GM19372 (cell line): ENCODE results near the gene RPL32.
"Not testable (repeated sequence)": the region's sequence is repeated elsewhere in the genome, so short reads cannot be mapped to it uniquely, and the experiment has no call there.

Experiments
- ATAC-seq: cut with Tn5 transposase; IDR thresholded peaks from one replicate; pipeline ENCODE4 v1.9.1; 2021; ENCODE audit warnings: mild to moderate bottlenecking, low read depth, moderate library complexity; ENCODE audit not compliant: unreplicated experiment

The RPL32 gene

DNA sequence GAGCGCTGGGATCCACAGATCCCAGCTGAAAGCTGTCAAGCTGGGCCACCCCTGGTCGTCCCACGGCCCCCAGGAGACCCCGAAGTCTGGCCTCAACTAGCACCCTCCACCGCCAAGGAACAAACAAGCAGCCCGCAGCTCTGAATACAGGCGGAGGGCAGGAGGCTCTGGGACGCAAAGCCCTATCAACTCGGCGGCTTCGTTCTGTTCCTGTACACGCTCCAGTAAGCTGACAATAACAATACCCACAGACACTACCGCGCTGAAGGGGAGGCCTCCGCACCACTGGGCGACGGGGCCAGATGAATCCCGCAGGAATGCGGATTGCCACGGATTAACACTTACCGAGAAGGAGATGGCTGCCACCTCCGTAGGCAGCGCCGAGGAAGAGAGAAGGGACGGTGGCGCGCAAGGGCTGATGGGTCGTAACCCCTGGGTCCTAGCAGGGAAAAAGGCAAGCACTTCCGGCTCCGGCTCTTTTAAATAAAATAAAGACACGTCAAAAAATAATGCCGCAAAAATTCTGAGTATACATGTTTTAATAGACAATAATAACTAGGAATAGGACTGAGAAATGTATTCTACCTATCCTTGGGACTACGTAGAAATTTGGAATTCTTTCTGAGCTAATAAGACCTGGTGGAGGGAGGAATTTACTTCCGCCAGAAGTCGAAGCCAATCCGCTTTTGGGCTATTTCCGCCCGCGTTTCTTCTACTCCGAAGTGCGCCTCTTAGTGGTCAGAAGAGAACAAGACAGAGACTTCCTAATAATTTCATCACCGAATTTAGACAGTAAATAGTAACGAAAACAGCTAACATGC lies at the start of gene RPL32:
RPL32 (minus strand) TSS at position 417 of the 821 bp plus-strand sequence. CDS start 1,328 bp downstream, outside the sequence.
- peak; percentile 81 for ATAC-seq

DNA sequence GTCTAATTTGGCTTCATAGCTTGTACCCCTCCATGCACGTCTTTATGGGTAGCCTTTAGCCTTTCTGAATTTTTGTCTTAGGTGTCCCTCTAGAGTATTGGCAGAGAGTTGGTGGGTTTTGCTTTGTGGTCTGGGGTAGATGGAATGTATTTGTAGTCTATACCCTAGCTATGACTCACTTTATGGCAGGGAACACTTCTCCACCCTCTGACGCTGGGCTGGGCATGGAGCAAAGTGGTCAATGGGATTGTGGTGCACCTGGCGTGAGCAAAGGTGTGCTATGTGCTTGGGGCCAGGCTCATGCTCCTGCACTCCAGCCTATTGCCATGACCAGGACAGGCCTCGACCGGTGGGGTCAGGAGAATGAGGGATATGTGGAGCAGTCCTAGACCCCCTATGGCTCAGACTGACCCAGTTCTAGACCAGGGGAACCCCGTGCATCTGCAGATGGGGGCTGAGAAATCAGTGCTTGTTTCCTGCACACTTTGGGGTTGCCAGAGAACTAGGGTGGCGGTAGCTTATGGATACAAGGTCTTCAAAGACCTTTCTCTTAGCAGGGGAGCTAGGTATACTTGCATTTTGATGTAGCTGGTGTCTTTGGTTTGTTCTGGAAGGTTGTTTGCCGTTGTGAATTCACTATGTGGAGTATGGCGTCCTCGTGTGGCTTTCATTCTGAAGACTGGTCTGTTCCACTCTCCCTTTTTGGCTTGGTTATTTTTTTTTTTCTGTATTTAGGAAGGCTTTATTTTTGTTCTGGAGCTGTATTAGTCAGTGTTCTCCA lies 49.4 kb upstream of the RPL32 start:
- no peak for ATAC-seq

DNA sequence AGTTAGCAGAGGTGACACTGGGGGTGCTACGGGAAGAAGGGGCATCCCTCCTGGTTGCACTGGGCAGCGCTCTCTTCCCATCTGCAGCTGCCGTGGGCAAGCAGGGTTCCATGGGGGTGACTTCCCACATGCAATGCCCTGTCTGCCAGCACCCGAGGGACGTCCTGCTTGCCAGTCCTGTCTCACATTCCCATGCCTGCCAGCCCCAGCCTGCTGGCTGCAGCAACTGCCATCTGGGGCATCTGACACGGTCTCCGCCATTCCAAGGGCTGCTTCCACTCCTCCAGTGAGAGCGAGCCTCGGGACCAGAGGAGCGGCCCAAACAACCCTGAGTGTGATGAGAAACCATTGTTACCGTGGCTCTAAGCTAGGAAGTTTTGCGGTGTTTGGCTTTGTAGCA lies 45.4 kb upstream of the RPL32 start:
- no peak for ATAC-seq

DNA sequence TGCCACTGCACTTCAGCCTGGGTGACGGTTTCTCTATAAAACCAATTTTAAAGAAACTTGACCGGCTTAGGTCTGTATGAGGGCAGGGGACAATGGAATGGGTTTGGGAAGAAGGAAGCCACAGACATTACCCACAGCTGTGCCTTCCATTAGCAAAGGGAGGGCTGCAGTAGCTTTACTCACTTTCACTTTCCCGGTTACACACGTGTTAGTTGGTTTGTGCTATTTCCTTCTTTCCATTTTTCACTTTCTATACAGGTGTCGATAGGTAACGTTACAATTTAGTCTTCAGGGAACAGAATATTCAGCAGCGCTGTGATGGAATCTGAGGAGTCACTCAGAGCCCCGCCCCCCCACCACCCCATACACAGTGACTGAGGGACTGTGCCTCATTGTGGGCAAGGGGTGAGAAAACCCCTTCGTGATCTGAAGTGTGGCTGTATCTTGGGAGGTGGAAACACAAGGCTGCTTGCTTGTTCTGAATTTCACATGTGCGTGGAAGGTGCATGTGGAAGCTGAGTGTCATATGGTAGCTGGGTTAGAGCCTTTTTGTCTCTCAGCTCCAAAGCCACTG lies 44.8 kb upstream of the RPL32 start:
- ATAC-seq: no peak

DNA sequence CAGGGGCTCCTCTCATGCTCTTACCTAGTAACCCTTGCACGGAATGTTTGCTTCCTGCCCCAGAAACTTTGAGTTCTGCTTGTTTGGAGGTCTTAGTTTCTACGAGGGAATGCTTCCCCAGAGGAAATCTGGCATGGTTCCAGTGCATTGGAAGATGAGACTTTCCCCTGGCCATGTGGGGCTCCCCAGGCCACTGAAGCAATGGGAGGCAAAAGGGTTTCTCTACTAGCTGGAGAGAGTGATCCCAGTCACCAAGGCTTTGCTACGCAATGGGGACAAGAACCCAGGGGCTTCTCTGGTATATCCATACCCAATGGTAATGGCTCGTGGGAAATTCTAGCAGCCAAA lies 44.2 kb upstream of the RPL32 start:
- ATAC-seq: no peak

DNA sequence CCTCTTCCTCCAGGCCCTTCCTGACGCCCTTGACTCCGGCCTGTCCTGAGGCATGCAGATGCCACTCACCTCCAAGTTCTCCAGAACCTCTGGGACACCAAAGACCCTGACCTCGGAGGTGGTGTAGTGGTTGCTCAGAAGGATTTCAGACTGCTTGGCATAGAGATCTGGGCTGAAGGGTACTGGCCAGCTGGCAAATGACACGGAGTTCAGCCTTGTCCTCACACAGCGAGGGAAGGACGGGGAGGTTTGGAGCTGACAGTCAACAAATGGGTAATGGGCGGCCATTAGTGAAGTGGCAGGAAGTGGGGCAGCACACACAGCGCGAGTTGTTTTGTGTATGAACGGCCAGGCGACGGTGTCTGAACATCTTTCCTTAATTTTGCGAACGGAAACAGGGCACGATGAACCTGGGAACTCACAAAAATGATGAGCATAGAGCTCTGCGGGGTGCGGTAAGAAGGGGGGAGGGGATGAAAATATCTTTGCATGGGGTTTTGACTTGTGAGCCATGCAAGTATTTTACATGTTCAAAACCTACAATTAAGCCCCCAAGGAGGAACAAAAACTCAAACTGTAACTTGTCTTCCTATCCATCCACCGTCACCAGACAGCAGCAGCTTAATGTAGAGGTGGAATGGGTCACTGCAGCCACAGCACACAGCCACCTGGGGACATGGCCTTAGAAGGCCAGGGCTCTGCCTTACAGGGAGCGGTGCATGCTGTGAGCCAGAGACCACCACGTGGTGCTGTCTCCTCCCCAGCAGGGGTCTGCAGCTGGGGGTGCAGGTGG lies 43.6 kb upstream of the RPL32 start:
- ATAC-seq: no peak

DNA sequence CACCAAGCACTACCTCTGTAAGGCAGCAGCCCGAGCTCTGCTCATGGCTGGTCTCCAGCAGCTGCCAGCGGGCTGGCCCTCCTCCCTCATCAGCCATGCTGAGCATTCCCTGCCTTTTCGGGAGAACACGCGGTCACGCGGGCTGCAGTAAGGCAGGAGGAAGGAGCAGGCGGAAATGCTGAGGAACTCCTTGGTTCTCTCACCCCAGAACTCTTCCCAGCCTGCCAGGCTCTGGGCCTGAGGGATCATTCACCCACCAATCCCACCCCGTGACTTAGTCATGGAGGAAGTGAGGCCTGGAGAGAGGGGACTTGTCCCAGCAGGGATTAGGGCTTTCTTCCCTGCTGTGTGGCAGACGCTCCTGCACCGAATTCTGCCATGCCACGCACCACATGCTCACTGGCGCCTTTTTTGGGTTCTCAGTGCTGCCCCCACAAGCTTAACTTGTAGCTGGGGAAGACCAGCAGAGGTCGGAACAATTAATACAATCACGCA lies 42.9 kb upstream of the RPL32 start:
- no peak for ATAC-seq

DNA sequence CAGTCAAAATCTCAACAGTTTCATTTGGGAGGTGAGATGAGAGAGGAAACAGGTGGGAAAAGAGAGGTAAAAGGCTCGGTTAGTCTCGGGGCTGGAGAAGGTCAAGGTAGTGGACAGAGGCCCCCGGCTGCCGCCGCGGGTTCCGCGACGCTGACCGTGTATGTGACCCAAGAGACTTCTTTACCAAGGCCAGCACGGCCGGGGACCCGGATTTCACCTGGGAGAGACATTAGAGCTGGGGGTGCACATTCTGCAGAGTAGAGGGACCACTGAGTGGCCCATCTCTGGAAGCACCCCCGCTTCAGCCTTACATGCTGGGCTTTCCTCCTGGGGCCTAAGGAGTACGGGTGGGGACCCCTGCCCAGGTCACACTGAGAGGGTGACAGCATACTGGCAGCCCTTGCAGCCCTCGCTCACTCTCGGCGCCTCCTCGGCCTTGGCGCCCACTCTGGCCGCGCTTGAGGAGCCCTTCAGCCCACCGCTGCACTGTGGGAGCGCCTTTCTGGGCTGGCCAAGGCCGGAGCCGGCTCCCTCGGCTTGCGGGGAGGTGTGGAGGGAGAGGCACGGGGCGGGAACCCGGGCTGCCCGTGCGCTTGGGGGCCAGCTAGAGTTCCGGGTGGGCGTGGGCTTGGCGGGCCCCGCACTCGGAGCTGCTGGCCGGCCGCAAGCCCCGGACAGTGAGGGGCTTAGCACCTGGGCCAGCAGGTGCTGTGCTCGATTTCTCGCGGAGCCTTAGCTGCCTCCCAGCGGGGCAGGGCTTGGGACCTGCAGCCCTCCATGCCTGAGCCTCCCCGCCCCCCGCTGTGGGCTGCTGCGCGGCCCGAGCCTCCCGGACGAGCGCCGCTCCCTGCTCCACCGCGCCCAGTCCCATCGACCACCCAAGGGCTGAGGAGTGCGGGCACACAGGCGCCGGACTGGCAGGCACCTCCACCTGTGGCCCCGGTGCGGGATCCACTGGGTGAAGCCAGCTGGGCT lies 41.3 kb upstream of the RPL32 start:
- ATAC-seq: no peak

DNA sequence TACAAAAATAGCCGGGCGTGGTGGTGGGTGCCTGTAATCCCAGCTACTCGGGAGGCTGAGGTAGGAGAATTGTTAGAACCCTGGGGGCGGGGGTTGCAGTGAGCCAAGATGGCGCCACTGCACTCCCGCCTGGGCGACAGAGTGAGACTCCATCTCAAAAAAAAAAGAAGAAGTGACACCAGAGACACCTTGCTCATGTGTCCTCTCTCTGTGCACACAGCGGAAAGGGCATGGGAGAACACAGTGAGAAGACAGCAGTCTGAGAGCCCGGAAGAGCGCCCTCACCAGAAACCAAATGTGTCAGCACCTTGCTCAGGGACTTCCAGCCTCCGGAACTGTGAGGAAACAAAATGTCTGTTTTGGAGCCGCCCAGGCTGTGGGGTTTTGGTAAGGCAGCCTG lies 40.5 kb upstream of the RPL32 start:
- not testable (repeated sequence) for ATAC-seq

DNA sequence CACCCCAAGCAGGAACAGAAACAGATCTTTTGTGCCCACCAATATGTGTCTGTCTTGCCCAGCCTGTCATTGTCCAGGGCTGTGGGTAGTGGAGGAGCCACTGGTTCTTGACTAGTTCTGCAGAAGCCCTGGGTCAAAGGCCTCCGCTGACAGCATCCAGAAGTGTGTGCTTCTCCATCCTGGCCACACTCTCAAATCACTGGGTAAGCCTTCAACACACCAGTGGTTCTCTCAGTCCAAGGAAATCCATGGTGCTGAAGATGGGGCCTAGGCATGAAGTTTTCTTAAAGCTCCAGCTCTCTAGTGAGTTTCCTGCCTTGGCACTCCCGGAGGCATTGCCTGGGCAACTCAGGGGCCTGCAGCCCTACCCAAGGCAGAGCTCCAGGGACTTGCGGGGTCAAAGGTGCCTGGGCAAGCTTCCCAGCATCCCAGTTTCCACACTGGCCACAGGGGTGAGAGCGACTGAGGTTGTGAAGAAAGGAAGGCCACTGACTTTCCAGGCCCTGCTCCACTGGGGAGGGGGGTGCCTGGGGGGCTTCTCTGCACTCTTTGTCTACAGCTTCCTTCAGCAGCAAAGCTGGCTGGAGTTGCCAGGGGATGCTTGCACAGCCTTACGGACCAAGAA lies 37.9 kb upstream of the RPL32 start:
- no peak for ATAC-seq

DNA sequence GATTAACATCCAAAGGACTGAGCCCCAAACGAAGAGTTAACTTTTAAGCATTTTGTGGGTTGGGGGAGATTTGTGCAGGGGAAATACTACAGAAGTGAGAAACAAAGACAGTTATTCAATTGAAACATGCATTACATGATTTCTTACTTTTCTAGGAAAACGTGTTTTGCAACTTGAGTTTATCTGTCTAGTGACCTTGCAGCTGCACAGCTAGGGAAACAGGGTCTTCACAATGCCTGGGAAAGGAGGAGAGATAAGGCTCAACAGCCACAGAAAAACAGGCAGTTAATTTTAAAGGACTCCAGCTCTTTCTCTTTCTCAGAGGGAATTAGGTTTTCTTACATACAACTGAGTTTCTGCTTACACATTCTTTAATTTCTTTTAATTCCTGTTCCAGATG lies 37.4 kb upstream of the RPL32 start:
- not testable (repeated sequence) for ATAC-seq

DNA sequence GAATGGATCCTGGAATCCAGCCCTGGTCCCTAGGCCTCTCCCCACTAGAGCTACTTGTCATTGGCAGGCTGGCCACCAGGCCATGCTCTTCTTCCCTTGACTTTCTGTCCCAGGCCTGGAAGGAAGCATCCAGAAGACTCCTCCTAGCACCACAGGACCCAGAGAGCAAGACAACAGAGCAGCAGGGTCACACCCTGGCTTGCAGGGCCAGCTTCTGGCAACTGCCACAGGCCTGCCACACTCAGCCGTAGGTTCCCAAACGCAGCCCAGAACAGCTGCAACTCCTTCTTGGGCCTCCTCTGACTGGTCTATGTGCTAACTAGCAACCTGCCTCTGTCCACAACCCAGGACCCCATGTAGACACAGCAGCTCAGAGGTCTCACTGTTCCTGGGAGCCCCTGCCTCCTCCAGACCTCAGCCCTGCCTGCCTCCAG lies 36.8 kb upstream of the RPL32 start:
- ATAC-seq: no peak

DNA sequence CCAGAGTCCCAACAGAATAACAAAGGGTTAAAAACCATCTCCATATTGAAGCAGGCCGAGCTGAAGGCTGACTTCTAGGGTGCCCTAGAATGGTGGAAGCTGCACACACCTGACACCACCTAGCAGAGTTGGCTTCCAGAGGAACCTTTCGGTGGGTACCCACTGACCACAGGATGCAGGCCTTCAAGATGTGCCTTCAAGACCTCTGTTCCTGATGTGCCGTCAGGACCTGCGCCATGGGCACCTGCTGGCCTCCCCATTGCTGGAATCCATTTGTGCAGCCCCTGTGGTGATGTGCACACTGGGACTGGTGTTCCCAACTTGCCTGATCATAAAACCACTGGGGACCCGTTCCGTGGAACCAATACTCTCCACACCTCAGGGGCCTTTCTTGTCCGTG lies 35.7 kb upstream of the RPL32 start:
- ATAC-seq: no peak

DNA sequence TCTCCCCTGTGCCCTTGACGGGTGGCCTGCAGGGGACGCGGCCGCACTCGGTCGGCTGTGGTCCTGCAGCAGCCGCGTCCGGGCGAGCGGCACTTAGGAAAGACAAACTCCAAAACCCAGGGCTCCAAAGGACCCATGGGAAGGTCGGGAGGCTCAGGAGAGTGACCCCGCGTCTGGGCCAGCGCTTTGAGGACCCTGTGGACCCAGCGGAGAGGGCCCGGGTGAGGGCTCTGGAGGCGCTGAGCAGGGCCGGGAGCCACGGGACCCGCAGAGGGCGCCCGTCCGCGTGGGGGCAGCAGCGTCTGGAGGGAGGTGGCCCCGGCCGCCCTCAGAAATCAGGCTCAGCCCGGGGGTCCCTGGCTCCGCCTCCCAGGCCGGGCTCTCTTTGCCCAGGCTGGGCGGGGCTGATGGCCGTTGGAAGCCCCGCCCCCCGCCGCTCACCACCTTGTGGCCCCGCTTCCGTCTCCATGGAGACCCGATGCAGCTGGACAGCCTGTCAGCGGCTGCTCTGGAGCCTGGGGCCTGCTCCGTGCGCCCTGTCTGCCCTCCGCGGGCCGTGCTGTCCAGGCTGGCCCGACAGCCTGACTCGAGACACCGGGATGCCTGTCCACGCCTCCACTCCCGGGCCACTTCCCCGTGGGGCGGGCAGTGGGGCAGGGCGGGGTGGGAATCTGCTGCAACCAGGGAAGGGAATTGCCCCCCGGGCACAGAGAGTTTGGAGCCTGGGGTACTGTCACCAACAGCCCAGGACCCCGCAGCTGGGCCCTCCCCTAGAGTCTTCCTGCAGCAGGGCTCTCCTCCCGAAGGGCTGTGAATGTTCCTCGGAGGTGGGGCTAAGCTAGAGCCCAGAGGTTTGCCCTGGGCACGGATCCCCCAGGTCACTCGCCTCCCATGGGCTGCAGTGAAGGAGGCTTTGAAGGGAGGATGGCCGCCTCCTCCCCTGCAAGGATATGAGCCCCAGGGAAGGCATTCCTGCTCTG lies 34.8 kb upstream of the RPL32 start:
- no peak for ATAC-seq

DNA sequence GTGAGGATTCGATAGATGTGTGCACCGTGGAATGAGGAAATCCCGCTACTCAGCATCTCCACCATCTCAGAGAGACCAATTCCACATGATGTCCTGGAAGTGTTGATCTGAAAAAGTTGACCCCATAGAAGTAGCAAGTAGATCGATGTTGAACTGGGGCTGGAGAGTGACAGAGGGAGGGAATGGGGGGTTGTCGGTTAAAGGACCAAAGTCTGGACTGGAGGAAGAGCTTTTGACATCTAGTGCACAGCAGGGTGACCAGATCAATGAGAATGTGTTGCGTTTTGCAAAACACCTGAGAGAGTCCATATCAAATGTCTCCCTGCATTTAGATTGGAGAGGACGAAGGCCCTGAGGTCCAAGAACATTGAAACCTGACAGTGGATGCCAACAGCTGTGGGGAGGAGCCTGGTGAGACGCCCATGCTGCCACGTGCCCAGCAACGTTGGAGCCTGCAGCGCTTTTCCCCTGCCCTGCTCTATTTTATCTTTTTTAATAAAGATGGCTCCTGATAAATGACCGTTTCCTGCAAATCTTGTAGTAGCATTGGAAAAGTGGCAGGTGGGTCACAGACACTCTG lies 30.1 kb upstream of the RPL32 start:
- no peak for ATAC-seq

DNA sequence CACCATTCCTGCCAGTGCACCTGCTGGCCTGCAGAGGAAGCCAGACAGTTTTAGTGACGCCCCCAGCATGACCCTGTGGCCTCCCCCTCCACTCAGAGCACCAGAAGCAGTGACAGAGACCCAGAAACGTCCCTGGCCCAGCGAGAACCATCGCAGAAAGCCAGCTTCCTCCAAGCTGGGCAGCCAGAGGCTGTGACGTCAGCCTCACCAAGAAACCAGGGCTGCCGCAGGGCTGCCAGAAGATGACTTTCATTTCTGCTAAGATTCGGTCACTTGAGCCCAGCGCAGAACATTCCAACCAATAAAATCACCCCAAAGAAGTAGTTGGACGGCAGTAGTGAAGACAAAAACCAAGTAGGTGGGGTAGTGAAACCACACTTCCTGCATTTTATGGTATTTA lies 29.6 kb upstream of the RPL32 start:
- ATAC-seq: no peak

DNA sequence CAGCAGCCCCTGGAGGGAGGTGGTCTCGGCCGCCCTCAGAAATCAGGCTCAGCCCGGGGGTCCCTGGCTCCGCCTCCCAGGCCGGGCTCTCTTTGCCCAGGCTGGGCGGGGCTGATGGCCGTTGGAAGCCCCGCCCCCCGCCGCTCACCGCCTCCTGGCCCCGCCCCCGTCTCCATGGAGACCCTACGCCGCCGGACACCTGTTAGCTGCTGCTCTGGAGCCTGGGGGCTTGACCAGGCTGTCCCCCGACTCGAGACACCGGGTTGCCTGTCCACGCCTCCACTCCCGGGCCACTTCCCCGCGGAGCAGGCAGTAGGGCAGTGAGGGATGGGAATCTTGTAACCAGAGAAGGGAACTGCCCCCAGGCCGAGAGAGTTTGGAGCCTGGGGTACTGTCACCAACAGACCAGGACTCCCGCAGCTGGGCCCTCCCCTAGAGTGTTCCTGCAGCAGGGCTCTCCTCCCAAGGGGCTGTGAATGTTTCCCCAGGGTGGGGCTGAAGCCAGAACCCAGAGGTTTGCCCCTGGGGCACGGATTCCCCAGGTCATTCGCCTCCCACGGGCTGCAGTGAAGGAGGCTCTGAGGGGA lies 27.8 kb upstream of the RPL32 start:
- no peak for ATAC-seq
